Pulmonary artery endothelial cell (primary cell): Measurements from ENCODE around the gene TUBB4B. TPM values are rescaled to one million over a fixed set of nuclear protein-coding genes. Genes with fewer than 3 reads are reported as not detected.

Experiments used
- DNase-seq: peaks from one replicate; pipeline ENCODE4 v3.0.0-alpha.2; 2011; ENCODE audit warnings: low read depth, low spot score
- total RNA-seq: library from RNA; depleted of rRNA; stranded (reverse); fragments of >200 nt; gene quantifications from 2 replicates; pipeline ENCODE4 v1.2.3, GENCODE V29; 2014

TUBB4B gene
- total RNA-seq, 1 donor from 2014 or later, result 279 TPM

DNA sequence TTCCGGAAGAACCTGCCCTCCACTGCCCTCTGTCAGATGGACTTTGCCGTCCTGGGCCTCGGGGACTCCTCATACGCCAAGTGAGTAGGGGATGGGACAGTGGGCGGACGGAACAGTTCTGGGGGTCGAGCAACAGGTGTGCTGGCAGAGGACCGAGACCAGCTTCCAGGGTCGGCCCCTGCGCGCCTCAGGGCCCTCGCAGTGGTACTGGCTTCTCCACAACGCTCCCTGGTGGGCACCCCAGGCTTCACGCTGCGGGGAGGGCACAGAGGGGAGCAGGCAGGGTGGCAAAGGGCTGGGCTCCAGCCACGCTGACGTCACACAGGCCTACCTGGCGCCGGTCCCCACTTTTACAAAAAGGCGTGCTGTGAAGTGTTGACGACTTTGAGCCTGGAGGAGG is 28.6 kb upstream of the TUBB4B start:
- DNase-seq, result no peak

DNA sequence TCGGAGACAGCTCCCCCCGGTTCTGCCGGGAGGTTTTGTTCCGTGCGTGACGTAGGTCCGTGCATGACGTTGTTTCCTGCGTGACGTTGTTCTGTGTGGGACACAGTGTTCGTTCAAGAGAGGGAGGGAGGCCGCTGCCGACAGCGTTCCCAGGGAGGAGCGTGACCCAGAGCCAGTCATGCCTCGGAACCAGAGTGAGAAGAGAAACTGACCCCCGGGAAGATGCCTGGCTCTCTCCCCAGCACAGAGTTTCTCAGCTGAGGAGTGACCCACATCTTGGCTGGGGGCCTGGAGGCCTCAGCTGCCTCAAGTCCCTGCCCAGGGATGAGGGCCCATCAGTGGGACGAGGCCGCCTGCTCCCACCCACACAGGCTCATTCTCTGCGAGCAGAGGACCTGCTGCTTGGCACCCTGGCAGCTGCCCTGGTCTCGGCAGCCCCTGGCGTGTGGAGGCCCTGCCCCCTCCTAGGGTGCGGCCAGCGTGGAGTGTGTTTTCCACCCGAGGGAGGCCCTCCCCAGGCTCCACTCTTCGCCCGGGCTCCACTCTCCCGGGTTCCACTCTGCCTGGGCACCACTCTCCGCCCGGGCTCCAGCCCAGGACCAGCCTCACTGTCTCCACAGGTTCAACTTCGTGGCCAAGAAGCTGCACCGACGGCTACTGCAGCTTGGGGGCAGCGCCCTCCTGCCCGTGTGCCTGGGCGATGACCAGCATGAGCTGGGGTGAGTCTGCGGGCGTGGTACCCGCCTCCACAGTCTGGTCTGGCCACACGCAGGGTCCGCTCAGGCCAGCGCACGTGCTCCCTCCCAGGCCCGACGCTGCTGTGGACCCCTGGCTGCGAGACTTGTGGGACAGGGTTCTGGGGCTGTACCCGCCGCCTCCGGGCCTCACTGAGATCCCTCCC is 27.7 kb upstream of the TUBB4B start:
- no peak for DNase-seq

DNA sequence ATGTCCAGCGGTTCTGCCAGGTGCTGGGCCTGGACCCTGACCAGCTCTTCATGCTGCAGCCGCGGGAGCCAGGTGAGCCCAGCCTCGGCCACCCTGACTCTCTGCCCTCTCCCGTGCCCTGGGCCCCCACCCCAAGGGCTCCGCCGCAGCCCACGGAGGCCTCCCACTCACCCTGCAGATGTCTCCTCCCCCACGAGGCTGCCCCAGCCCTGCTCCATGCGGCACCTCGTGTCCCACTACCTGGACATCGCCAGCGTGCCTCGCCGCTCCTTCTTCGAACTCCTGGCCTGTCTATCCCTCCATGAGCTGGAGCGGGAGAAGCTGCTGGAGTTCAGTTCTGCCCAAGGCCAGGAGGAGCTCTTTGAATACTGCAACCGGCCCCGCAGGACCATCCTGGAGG is 26.5 kb upstream of the TUBB4B start:
- no peak for DNase-seq

DNA sequence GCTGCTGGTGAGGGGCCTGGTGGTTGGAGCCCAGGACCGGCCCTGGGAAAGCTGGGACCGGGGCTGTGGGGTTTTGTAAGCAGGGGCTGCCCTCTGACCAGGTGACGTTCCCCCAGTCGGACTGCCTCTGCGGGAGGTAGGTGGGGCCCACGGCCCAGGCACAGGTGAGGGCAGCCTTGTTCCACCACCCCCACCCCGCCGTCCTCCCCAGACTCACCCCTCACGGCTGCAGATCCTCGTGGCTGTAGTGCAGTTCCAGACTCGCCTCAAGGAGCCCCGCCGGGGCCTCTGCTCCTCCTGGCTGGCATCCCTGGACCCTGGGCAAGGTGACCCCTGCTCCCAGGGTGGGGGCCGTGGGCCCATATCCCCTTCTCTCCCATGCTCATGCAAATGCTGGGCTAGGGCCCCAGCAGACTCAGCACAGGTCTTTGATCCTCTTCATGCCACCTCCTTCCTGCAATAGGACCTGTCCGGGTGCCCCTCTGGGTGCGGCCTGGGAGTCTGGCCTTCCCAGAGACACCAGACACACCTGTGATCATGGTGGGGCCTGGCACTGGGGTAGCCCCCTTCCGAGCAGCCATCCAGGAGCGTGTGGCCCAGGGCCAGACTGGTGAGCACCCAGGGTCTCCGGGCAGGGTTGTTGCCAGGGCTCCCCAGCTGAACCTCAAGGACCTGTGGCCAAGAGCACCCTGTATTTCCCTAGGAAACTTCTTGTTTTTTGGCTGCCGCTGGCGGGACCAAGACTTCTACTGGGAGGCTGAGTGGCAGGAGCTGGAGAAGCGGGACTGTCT is 25.7 kb upstream of the TUBB4B start:
- no peak for DNase-seq

- DNase-seq, result no peak
Observed at GRCh38 chr9:137216188-137216965, 24.7 kb upstream of the TUBB4B start.

GRCh38 chr9:137217276-137218211 is 23.5 kb upstream of the TUBB4B start:
- DNase-seq, result no peak

DNA sequence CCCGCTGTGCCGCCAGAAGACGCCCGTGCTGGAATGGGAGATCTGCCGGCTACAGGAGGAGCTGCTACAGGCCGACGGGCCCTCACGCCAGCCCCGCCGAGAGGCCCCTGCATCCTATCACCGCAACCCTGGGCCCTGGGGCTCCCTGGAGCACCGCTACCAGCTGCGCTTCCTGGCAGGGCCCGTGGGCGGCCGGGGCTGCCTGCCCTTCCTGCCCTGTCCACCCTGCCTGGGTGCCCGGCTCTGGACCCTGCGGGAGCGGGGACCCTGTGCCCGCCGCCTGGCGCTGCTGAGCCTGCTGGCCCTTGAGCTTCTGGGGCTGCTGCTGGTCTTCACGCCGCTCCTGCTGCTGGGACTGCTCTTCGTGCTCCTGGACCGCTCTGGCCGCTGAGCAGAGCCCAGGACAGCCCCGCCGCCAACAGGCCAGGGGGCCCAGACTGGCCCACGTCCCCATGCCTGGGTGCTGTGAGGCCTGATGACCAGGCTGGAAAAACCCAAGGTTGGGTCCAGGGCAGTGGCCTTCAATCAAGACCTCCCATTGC is 22.8 kb upstream of the TUBB4B start:
- DNase-seq, result no peak

DNA sequence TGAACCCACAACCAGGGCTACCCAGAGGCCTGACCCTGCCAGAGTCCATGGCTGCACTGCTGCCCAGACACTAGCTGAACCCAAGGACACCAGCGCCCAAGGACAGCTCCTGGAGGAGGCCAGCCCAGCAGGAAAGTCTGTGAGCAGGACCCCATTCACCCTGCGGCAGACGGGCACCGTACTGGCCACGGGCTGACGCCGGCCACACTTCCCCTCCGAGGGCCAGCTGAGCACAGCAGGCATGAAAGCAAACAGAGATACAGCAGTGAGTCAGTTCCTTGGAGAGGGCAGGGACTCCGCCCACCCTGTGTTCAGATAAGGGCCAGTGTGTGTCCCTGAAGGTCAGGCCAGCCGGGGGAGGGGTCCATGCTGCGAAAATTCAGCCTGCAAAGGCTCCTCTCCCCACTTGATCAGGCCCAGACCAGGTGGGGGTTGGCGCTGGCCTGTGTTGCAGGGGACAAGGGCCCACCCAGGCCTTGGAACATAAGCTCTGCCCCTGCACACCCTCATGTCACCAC is 22.3 kb upstream of the TUBB4B start:
- DNase-seq, result no peak

DNA sequence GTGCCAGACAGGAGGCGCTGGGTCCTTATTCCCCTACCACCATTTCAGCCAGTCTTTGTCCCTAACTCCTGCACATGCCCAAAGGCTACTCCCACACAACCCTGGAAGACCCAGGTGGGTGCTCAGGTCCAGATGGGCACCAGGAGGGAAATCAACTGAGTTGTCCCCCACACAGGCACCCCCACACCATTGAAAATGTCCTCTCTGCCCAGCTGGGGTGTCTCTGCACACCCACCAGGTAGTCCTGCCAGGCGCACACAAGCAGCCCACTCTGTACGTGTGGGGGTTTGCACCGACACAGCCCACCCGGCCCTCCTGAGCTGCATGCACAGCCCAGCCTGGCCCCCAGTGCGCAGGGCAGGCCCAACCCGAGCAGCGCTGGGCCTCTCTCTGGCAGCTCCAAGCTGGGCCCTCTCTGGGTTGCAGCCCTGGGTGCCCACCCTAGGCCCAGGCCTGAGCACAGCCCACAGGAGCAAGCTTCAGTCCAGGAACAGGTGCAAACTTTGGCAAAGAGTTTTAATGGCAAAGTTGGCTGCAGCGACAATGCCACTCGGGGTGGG is 21.2 kb upstream of the TUBB4B start:
- DNase-seq, result no peak

- no peak for DNase-seq
Observed at GRCh38 chr9:137220317-137221094, 20.6 kb upstream of the TUBB4B start.

DNA sequence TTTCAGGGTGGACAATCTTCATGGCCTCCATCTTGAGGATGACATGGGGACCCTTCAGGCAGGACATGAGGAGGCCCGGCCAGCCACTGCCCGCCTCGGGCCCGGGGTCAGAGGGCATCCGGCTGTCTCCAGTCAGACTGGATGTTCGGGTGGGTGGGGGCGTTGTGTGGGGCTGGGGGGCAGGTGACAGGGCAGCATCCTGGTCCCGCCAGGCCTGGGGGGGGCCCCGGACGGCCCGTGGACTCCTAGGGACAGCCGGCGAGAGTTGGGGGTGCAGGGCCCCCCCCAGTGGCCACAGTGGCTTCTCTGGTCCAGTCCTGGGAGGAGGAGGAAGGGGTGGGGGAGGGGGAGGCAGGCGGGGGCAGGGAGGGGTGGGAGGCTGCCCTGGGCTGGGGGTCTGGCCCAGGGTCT is 20.0 kb upstream of the TUBB4B start:
- DNase-seq, result no peak

- DNase-seq, result no peak
Observed at GRCh38 chr9:137221506-137222111, 19.5 kb upstream of the TUBB4B start.

GRCh38 chr9:137222190-137223077 is 18.7 kb upstream of the TUBB4B start, which contains the start of gene RNF208:
Gene RNF208 (minus strand): TSS chr9:137222240. CDS start chr9:137221212, 1,028 bp downstream.
- no peak for DNase-seq

DNA sequence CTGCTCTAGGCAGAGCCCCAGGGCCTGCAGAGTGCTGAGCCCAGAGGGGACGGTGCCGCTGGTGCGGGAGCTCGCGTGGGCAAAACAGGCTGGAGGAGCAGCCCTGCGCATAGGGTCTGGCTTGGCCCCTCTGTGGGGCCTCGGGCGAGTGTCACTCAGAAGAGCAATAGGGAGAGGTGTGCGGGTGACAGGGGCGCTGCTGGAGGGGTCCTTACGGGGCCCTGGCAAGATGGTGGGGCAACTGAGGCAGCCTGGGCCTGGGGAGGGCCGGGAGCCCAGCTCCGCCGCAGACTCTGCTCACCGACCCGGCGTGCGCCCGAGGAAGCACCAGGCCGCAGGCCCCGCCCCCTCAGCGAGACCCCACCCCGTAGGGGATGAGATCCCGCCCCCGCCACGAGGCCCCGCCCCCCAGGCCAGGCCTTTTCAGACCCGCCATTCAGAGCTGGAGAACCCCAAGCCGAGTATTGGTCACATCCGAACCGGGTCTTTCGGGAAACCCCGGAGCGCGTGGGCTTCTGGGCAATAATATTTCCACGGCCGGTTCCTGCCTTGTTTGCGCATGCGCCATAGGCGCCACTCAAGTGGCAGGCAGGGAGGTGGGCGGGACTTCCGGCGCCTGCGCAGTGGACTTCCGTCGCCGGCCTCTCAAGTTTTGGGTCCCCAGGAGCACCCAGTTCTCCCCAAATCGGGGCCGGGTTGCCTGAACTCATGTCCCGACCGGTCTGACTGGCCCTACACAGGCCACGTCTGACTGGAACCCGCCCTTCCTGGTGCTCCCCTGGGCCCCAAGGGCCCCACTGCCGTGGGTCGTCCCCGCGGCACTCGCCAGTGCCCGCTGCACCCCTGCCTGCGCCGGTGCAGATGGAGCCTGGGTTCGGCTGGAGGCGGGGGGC is 17.8 kb upstream of the TUBB4B start:
- peak; percentile 94 for DNase-seq

DNA sequence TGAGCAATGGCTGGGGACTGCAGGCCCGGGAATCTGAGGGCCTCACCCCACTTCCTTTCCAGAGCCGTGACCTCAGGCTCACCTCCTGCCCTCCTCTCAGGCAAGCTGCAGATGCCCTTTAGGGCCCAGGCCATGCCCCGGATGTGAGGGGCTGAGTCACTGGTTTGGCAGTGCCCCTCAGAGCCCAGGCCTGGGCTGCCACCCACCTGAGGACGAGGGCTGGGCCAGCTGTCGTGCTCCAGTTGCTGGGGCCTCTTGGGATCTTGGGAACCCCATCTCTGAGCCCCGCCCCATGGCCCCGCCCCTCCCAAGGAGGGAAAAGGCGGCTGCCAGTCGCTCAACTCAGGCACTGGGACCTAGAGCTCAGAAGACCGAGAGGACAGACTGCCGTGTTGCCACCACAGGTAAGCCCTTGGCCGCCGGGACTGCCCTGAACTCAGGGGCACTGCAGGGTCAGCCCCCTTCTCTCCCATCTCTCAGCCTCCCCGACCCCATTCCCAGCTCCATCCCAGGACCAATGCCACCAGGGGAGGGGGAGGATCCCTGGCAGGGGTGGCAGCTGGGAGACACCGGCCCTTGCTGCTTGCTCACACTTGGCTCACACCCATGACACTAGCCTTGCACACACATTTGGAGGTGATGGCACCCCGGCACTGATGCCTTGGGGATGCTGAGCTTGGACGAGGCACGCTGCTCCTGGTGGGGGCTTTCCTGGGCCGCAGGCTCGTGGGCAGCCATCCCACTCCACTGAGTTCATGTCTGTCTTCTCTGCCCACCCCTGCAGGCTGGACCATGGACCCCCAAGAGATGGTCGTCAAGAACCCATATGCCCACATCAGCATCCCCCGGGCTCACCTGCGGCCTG is 16.0 kb upstream of the TUBB4B start, which contains the start of gene CYSRT1:
CYSRT1 (plus strand) TSS at position 345 of the 865 bp plus-strand sequence; CDS start at position 793, 448 bp downstream.
- DNase-seq, result no peak
